A549 (cell line): Measurements from ENCODE around the gene DNAH11. TPM values are rescaled to one million over a fixed set of nuclear protein-coding genes. Genes with fewer than 3 reads are reported as not detected.
A peak's percentile ranks its signal among the peaks of the same experiment; 100 is the strongest.

Source experiments
- ATAC-seq, 2 experiments: fragments of 200-7000 bp in 1 of 2; fragments of >200 bp in 1 of 2; cut with Nextera tagmentation in 1 of 2; cut with Tn5 transposase in 1 of 2; 3 replicates each; pipeline versions ENCODE4 v1.8.0 to v1.9.1; 2018 to 2020; ENCODE audit warnings: mild to moderate bottlenecking in 1 of 2, moderate library complexity in 1 of 2
- CTCF ChIA-PET: fragments of 300-600 bp; sonication (Branson Sonifier 250); formaldehyde crosslinking; extraction: SDS; loops from one replicate; lab custom pipeline; 2021; ENCODE audit warnings: antibody characterized with exemption, inconsistent platforms; lab: Yijun Ruan, JAX
- POLR2A ChIA-PET: fragments of 350-600 bp; formaldehyde crosslinking; extraction: SDS; loops from one replicate; lab custom pipeline; 2021; ENCODE audit warnings: antibody characterized with exemption, inconsistent platforms; lab: Yijun Ruan, JAX
- DNase-seq, 2 experiments: peaks; one replicate each; pipeline versions ENCODE4 v3.0.0 to v3.0.0-alpha.2; 2011 to 2016; ENCODE audit warnings: low read depth in 1 of 2, low spot score in 1 of 2
- FAIRE-seq: peaks from 2 replicates; lab custom pipeline; 2011; peaks lifted over from hg19 to GRCh38; lab: Jason Lieb, UNC
- H3K27ac ChIP-seq, 2 experiments: fragments of >200 bp; sonication (Bioruptor Twin); formaldehyde crosslinking; 3 replicates each; pipeline ENCODE4 v1.5.1; 2016 to 2017
- H3K4me1 ChIP-seq: fragments of >200 bp; sonication (Bioruptor Twin); formaldehyde crosslinking; 3 replicates; pipeline ENCODE4 v1.6.1; 2016
- H3K4me2 ChIP-seq: fragments of >200 bp; sonication (Bioruptor Twin); formaldehyde crosslinking; 3 replicates; pipeline ENCODE4 v1.6.1; 2016
- H3K4me3 ChIP-seq: fragments of >200 bp; sonication (Bioruptor Twin); formaldehyde crosslinking; 3 replicates; pipeline ENCODE4 v1.5.1; 2016
- H3K9me3 ChIP-seq: fragments of >200 bp; sonication (Bioruptor Twin); formaldehyde crosslinking; 3 replicates; pipeline ENCODE4 v1.6.1; 2016
- BCL3 ChIP-seq: fragments of >200 bp; sonication (Bioruptor Twin); formaldehyde crosslinking; IDR thresholded peaks from 3 replicates; pipeline ENCODE4 v1.6.1; 2016
- CBX2 ChIP-seq: fragments of 200-600 bp; sonication (generic); IDR thresholded peaks from 2 replicates; pipeline ENCODE4 v1.6.1; 2016; ENCODE audit warnings: low read depth, mild to moderate bottlenecking, borderline replicate concordance
- CBX8 ChIP-seq: fragments of 200-600 bp; sonication (generic); IDR thresholded peaks from 2 replicates; pipeline ENCODE4 v1.6.1; 2016
- EHF ChIP-seq: fragments of 250-450 bp; sonication (Bioruptor Pico); IDR thresholded peaks from 2 replicates; pipeline ENCODE4 v1.5.0; 2020; ENCODE audit warnings: mild to moderate bottlenecking
- EP300 ChIP-seq, 2 experiments: fragments of >200 bp; sonication (Bioruptor Twin); formaldehyde crosslinking; IDR thresholded peaks; 2 replicates in 1 of 2; 3 replicates in 1 of 2; pipeline ENCODE4 v1.6.1; 2016 to 2017
- ESRRA ChIP-seq: fragments of 150-350 bp; IDR thresholded peaks from 2 replicates; pipeline ENCODE4 v1.6.1; 2014; ENCODE audit warnings: mild to moderate bottlenecking, low read length, borderline replicate concordance
- HMGXB4 ChIP-seq: fragments of 250-450 bp; sonication (Bioruptor Pico); IDR thresholded peaks from 2 replicates; pipeline ENCODE4 v1.5.0; 2021; ENCODE audit warnings: mild to moderate bottlenecking, moderate library complexity, borderline replicate concordance
- HOXB13 ChIP-seq: fragments of 250-450 bp; sonication (Bioruptor Pico); IDR thresholded peaks from 2 replicates; pipeline ENCODE4 v1.5.0; 2020; ENCODE audit warnings: low read depth, mild to moderate bottlenecking, moderate library complexity
- HOXB5 ChIP-seq: fragments of 250-450 bp; sonication (Bioruptor Pico); IDR thresholded peaks from 2 replicates; pipeline ENCODE4 v1.5.0; 2020; ENCODE audit warnings: mild to moderate bottlenecking, moderate library complexity
- MAFK ChIP-seq: fragments of 450-650 bp; IDR thresholded peaks from 2 replicates; pipeline ENCODE4 v1.6.1; 2014; ENCODE audit not compliant: partially characterized antibody
- MAZ ChIP-seq: fragments of 150-350 bp; IDR thresholded peaks from 2 replicates; pipeline ENCODE4 v1.6.1; 2014; ENCODE audit warnings: antibody characterized with exemption, low read depth, low read length, borderline replicate concordance
- NFE2L2 ChIP-seq: fragments of 150-350 bp; conservative IDR thresholded peaks from 2 replicates; pipeline ENCODE4 v1.6.1; 2014; ENCODE audit warnings: low read length
- NPAS2 ChIP-seq: fragments of 250-450 bp; sonication (Bioruptor Pico); IDR thresholded peaks from 2 replicates; pipeline ENCODE4 v1.8.0; 2022; ENCODE audit warnings: mild to moderate bottlenecking, moderate library complexity, borderline replicate concordance
- PHF8 ChIP-seq: fragments of 200-600 bp; sonication (generic); IDR thresholded peaks from 2 replicates; pipeline ENCODE4 v1.6.1; 2016; ENCODE audit warnings: low read depth, mild to moderate bottlenecking, antibody characterized with exemption, moderate library complexity, borderline replicate concordance
- POLR2A ChIP-seq: IDR thresholded peaks from 2 replicates; pipeline ENCODE4 v1.6.1; 2012; ENCODE audit warnings: mild to moderate bottlenecking, low read length
- RAD21 ChIP-seq, 2 experiments: fragments of >200 bp in 1 of 2; sonication (Bioruptor Twin) in 1 of 2; formaldehyde crosslinking in 1 of 2; IDR thresholded peaks in 1 of 2; conservative IDR thresholded peaks in 1 of 2; 2 replicates in 1 of 2; 3 replicates in 1 of 2; pipeline ENCODE4 v1.6.1; 2012 to 2018; ENCODE audit warnings: inconsistent platforms in 1 of 2
- RCOR1 ChIP-seq: fragments of 150-350 bp; IDR thresholded peaks from 2 replicates; pipeline ENCODE4 v1.6.1; 2014; ENCODE audit warnings: antibody characterized with exemption, low read length, low read depth
- RFX5 ChIP-seq: fragments of 450-650 bp; IDR thresholded peaks from 2 replicates; pipeline ENCODE4 v1.7.1; 2014; ENCODE audit warnings: antibody characterized with exemption, mild to moderate bottlenecking, moderate library complexity
- SMC3 ChIP-seq: fragments of >200 bp; sonication (Bioruptor Twin); formaldehyde crosslinking; IDR thresholded peaks from 3 replicates; pipeline ENCODE4 v1.6.1; 2018; ENCODE audit warnings: inconsistent platforms
- TFCP2L1 ChIP-seq: fragments of 250-450 bp; sonication (Bioruptor Pico); IDR thresholded peaks from 2 replicates; pipeline ENCODE4 v1.5.0; 2021; ENCODE audit warnings: mild to moderate bottlenecking
- ZNF302 ChIP-seq: fragments of 250-450 bp; sonication (Bioruptor Pico); IDR thresholded peaks from 2 replicates; pipeline ENCODE4 v1.9.0; 2021; ENCODE audit warnings: inconsistent platforms, mild to moderate bottlenecking, moderate library complexity
- WGBS: methylation state at CpG from one replicate; pipeline ENCODE4 v1.1.6; 2017; ENCODE audit errors: missing lambda C conversion rate; 5-methylcytosine and 5-hydroxymethylcytosine counted together
- polyA plus RNA-seq, 4 experiments: library from polyadenylated mRNA; depleted of rRNA in 3 of 4; stranded (reverse); fragments of >200 nt; fragmentation: RNase III in 1 of 4; extraction: RNeasy Plus Mini Kit Qiagen cat#74134 plus additional on column Dnase treatment in 1 of 4; gene quantifications; 2 replicates in 3 of 4; 3 replicates in 1 of 4; pipeline ENCODE4 v1.2.3, GENCODE V29; 2011 to 2017

The DNAH11 gene
- polyA plus RNA-seq, 2 of the 4 experiments (the other 2 are of a cell fraction) = 0.03 to 0.13 TPM

GRCh38 chr7:21747806-21748205 is 205.0 kb downstream of the DNAH11 start:
- Histone ChIP-seq H3K4me1 (no peaks in the 10 kb centered on the region), H3K4me2 (no peak overlapping the region), H3K9me3 (no peaks in the 10 kb centered on the region), H3K4me3 (no peak overlapping the region), H3K27ac (no peak overlapping the region)
- no peak for TF ChIP-seq NFE2L2
- TF ChIP-seq CBX8 = no peak
- no peak for TF ChIP-seq CBX2
- WGBS = 25% methylated on average over 2 of the region's 2 CpGs
- CTCF ChIA-PET = interaction anchor here (1.2 to 1.6 kb wide), 2 partner anchors 13 to 20 kb away, joined by 3 to 4 read pairs; no protein-coding TSS in a partner anchor
- no peak for DNase-seq
- no peak for FAIRE-seq
- POLR2A ChIA-PET = no interaction called here
- no peak for ATAC-seq

- H3K4me1 ChIP-seq = no peaks in the 10 kb centered on the region
- FAIRE-seq (no peak), ATAC-seq (no peak), DNase-seq (no peak)
- ChIA-PET CTCF (interaction anchor here (1.6 kb wide), 1 partner anchor 18 kb away, joined by 4 read pairs; no protein-coding TSS in a partner anchor), POLR2A (no interaction called here)
- no peak overlapping the region for H3K27ac ChIP-seq
- H3K4me2 ChIP-seq = no peak overlapping the region
- no peak overlapping the region for H3K4me3 ChIP-seq
- WGBS = 52% methylated on average over 9 of the region's 9 CpGs
- TF ChIP-seq EHF (CRISPR knock-in tag) (no peak), RFX5 (no peak), MAFK (peak; percentile 84), RCOR1 (no peak)
- H3K9me3 ChIP-seq = no peaks in the 10 kb centered on the region
Measured at GRCh38 chr7:21749378-21749777, 206.5 kb downstream of the DNAH11 start.

- H3K9me3 ChIP-seq = no peaks in the 10 kb centered on the region
- H3K4me1 ChIP-seq = no peaks in the 10 kb centered on the region
- no peak for ATAC-seq
- WGBS = 26% methylated on average over 3 of the region's 3 CpGs
- FAIRE-seq = no peak
- no peak overlapping the region for H3K4me3 ChIP-seq
- no peak overlapping the region for H3K27ac ChIP-seq
- ChIA-PET POLR2A (no interaction called here), CTCF (interaction anchor here (0.9 to 2.3 kb wide), 3 partner anchors 10 to 15 kb away, joined by 3 to 10 read pairs (median 3); no protein-coding TSS in a partner anchor)
- TF ChIP-seq POLR2A (no peak), HMGXB4 (CRISPR knock-in tag) (no peak), ZNF302 (CRISPR knock-in tag) (no peak), SMC3 (no peak), PHF8 (no peak), RCOR1 (no peak), NPAS2 (CRISPR knock-in tag) (no peak), RFX5 (no peak), MAZ (no peak), RAD21 (conservative IDR thresholded peaks at IDR 0.05 in 1 of 2, IDR thresholded peaks at IDR 0.05 in 1 of 2) (no peak), HOXB5 (no peak), BCL3 (no peak), HOXB13 (no peak), NFE2L2 (no peak), ESRRA (no peak), TFCP2L1 (CRISPR knock-in tag) (no peak), EP300 (IDR thresholded peaks at IDR 0.05) (no peak)
- no peak for DNase-seq
- H3K4me2 ChIP-seq = no peak overlapping the region
Measured at GRCh38 chr7:21753071-21753470, 210.2 kb downstream of the DNAH11 start.
